HL-60 (cell line): ENCODE data around the gene UCN2.

Experiments used
- DNase-seq, 2 experiments: peaks; one replicate each; pipeline ENCODE4 v3.0.0-alpha.2; 2010 to 2020; ENCODE audit warnings: low read depth in 1 of 2, low spot score in 1 of 2
- H3K27ac ChIP-seq: fragments of 250-450 bp; sonication (Bioruptor Pico); replicated peaks from 2 replicates; pipeline ENCODE4 v1.5.1; 2020; ENCODE audit warnings: mild to moderate bottlenecking, moderate library complexity
- H3K27me3 ChIP-seq: fragments of 250-450 bp; sonication (Bioruptor Pico); 2 replicates; pipeline ENCODE4 v1.5.1; 2021; ENCODE audit warnings: mild to moderate bottlenecking, moderate library complexity; ENCODE audit not compliant: insufficient read depth, poor library complexity, severe bottlenecking
- H3K4me3 ChIP-seq: replicated peaks from 2 replicates; pipeline ENCODE4 v1.5.1; 2011; ENCODE audit warnings: mild to moderate bottlenecking, control low read depth, low read length; ENCODE audit not compliant: insufficient read depth
- CTCF ChIP-seq: IDR thresholded peaks from one replicate; pipeline ENCODE4 v1.5.1; 2011; ENCODE audit warnings: low read length, control low read depth, inconsistent platforms; ENCODE audit not compliant: insufficient read depth
- GABPA ChIP-seq: IDR thresholded peaks from 2 replicates; pipeline ENCODE4 v1.6.1; 2012; ENCODE audit warnings: low read depth
- POLR2AphosphoS5 ChIP-seq: IDR thresholded peaks from 2 replicates; pipeline ENCODE4 v1.6.1; 2012; ENCODE audit warnings: low read depth
- SPI1 ChIP-seq: IDR thresholded peaks from 2 replicates; pipeline ENCODE4 v1.6.1; 2012; ENCODE audit warnings: low read depth, mild to moderate bottlenecking, borderline replicate concordance
- TF ChIP-seq, protein P1 (sequence below): IDR thresholded peaks from 2 replicates; pipeline ENCODE4 v1.6.1; 2012; ENCODE audit warnings: low read depth; ENCODE audit not compliant: insufficient replicate concordance

Gene UCN2

GRCh38 chr3:48538451-48538850 is 25.1 kb downstream of the UCN2 start:
- Histone ChIP-seq H3K4me3 (no peak overlapping the region), H3K27me3 (no peaks in the 10 kb centered on the region)
- no peak for DNase-seq

DNA sequence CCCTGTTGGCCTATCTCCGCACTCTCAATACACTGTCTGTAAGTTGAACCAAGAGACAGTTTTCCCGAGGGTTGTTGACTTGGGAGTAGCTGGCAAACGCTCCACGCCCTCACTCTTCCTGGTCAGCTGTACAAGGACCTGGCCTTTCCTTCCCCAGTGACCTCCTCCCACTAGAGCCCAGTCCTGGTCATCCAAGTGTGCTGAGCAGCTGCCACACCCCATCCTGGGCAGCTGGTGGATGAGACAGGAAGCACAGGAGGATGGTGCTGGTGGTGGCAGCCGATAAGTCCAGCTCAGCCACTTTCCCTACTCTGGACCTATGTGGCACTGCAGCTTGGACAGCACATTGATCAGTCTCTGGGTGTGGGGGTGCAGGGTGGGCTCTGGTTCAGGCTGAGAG is 26.8 kb downstream of the UCN2 start:
- no peak for DNase-seq
- TF ChIP-seq SPI1, result no peak
- Histone ChIP-seq H3K4me3 (no peak overlapping the region), H3K27ac (no peak overlapping the region), H3K27me3 (no peaks in the 10 kb centered on the region)

More at GRCh38 chr3:48538451-48538850, 25.1 kb downstream of the UCN2 start:
- TF ChIP-seq GABPA (no peak), POLR2AphosphoS5 (no peak), SPI1 (no peak), CTCF (no peak)
- TF ChIP-seq, protein P1, sequence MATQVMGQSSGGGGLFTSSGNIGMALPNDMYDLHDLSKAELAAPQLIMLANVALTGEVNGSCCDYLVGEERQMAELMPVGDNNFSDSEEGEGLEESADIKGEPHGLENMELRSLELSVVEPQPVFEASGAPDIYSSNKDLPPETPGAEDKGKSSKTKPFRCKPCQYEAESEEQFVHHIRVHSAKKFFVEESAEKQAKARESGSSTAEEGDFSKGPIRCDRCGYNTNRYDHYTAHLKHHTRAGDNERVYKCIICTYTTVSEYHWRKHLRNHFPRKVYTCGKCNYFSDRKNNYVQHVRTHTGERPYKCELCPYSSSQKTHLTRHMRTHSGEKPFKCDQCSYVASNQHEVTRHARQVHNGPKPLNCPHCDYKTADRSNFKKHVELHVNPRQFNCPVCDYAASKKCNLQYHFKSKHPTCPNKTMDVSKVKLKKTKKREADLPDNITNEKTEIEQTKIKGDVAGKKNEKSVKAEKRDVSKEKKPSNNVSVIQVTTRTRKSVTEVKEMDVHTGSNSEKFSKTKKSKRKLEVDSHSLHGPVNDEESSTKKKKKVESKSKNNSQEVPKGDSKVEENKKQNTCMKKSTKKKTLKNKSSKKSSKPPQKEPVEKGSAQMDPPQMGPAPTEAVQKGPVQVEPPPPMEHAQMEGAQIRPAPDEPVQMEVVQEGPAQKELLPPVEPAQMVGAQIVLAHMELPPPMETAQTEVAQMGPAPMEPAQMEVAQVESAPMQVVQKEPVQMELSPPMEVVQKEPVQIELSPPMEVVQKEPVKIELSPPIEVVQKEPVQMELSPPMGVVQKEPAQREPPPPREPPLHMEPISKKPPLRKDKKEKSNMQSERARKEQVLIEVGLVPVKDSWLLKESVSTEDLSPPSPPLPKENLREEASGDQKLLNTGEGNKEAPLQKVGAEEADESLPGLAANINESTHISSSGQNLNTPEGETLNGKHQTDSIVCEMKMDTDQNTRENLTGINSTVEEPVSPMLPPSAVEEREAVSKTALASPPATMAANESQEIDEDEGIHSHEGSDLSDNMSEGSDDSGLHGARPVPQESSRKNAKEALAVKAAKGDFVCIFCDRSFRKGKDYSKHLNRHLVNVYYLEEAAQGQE, result no peak
- no peak overlapping the region for H3K27ac ChIP-seq

GRCh38 chr3:48536116-48536515 is 27.5 kb downstream of the UCN2 start:
- no peak overlapping the region for H3K27ac ChIP-seq
- TF ChIP-seq SPI1, result no peak
- TF ChIP-seq POLR2AphosphoS5, result no peak
- DNase-seq, result no peak
- H3K4me3 ChIP-seq, result no peak overlapping the region
- no peaks in the 10 kb centered on the region for H3K27me3 ChIP-seq

DNA sequence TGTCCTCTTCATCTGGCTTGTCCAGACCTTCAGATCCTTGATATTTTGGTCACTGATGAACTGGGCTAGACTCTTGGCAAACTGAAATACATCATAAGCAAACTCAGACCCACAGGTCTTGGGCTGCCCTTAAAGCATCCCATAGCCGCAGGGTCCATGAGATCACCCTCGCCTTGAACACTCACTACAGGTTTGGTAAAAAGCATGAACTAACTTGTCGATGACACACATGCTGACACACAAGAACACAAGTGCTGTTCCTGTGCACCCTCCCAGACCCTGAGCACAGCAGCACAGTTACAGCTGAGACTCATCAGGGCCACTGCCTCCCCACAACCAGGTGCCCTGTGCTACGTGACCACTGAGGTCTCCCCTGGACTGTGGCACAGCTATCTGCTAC is 28.0 kb downstream of the UCN2 start:
- DNase-seq, result no peak
- Histone ChIP-seq H3K27me3 (no peaks in the 10 kb centered on the region), H3K4me3 (no peak overlapping the region), H3K27ac (no peak overlapping the region)
- TF ChIP-seq POLR2AphosphoS5 (no peak), SPI1 (no peak), CTCF (no peak), GABPA (no peak)
- TF ChIP-seq, protein P1, result no peak

- no peaks in the 10 kb centered on the region for H3K27me3 ChIP-seq
- TF ChIP-seq CTCF, result no peak
- no peak for TF ChIP-seq POLR2AphosphoS5
- TF ChIP-seq, protein P1, result no peak
- no peak for TF ChIP-seq GABPA
- TF ChIP-seq SPI1, result no peak
- H3K4me3 ChIP-seq, result no peak overlapping the region
- H3K27ac ChIP-seq, result no peak overlapping the region
- no peak for DNase-seq
These were observed 30.6 kb downstream of the UCN2 start for GRCh38 chr3:48532977-48533337.
